AG04450 (cell line): ENCODE data around the gene ITGB5. TPM values are rescaled to one million over a fixed set of nuclear protein-coding genes. Genes with fewer than 3 reads are reported as not detected.

Experiments used
- CTCF ChIA-PET: fragments of 300-600, 350-600 bp; formaldehyde crosslinking; extraction: SDS; loops from one replicate; lab custom pipeline; 2022; ENCODE audit warnings: antibody characterized with exemption, inconsistent platforms; lab: Charles Lee
- POLR2A ChIA-PET: fragments of 350-600 bp; formaldehyde crosslinking; extraction: SDS; loops from one replicate; lab custom pipeline; 2021; ENCODE audit warnings: antibody characterized with exemption, inconsistent platforms; lab: Yijun Ruan, JAX
- DNase-seq: peaks from one replicate; pipeline ENCODE4 v3.0.0-alpha.2; 2011; ENCODE audit warnings: low read depth, low spot score
- H3K27ac ChIP-seq: one replicate; pipeline ENCODE4 v1.5.1; 2012; ENCODE audit warnings: low read depth, low read length, control low read depth
- H3K27me3 ChIP-seq: one replicate; pipeline ENCODE4 v1.6.0; 2012; ENCODE audit warnings: low read length; ENCODE audit not compliant: control insufficient read depth, insufficient read depth
- H3K4me3 ChIP-seq: 2 replicates; pipeline ENCODE4 v1.5.1; 2011; ENCODE audit warnings: mild to moderate bottlenecking, low read depth, low read length, control low read depth
- H3K9me3 ChIP-seq: 2 replicates; pipeline ENCODE4 v1.5.1; 2012; ENCODE audit warnings: low read length; ENCODE audit not compliant: control insufficient read depth, insufficient read depth
- CTCF ChIP-seq: IDR thresholded peaks from 2 replicates; pipeline ENCODE4 v1.5.1; 2011; ENCODE audit warnings: low read depth, low read length, control low read depth, inconsistent platforms
- polyA plus RNA-seq: library from polyadenylated mRNA; depleted of rRNA; stranded (reverse); fragments of >200 nt; gene quantifications from 2 replicates; pipeline ENCODE4 v1.2.3, GENCODE V29; 2011

The ITGB5 gene
- polyA plus RNA-seq, 1 experiment: 127 TPM

- no peak for TF ChIP-seq CTCF
- Histone ChIP-seq H3K27ac (no peak overlapping the region), H3K27me3 (no peaks in the 10 kb centered on the region), H3K4me3 (no peak overlapping the region), H3K9me3 (no peaks in the 10 kb centered on the region; the same call in 1 of the 2 replicates)
- no peak for DNase-seq
- CTCF ChIA-PET: no interaction called here
- POLR2A ChIA-PET: no interaction called here
These were observed 89.7 kb downstream of the ITGB5 start for GRCh38 chr3:124797426-124797945.

- DNase-seq: no peak
- no peak for TF ChIP-seq CTCF
- CTCF ChIA-PET: no interaction called here
- Histone ChIP-seq H3K9me3 (no peaks in the 10 kb centered on the region; the same call in 1 of the 2 replicates), H3K27me3 (no peaks in the 10 kb centered on the region), H3K4me3 (no peak overlapping the region), H3K27ac (no peak overlapping the region)
- POLR2A ChIA-PET: no interaction called here
These were observed 90.7 kb downstream of the ITGB5 start for GRCh38 chr3:124796477-124796876.

DNA sequence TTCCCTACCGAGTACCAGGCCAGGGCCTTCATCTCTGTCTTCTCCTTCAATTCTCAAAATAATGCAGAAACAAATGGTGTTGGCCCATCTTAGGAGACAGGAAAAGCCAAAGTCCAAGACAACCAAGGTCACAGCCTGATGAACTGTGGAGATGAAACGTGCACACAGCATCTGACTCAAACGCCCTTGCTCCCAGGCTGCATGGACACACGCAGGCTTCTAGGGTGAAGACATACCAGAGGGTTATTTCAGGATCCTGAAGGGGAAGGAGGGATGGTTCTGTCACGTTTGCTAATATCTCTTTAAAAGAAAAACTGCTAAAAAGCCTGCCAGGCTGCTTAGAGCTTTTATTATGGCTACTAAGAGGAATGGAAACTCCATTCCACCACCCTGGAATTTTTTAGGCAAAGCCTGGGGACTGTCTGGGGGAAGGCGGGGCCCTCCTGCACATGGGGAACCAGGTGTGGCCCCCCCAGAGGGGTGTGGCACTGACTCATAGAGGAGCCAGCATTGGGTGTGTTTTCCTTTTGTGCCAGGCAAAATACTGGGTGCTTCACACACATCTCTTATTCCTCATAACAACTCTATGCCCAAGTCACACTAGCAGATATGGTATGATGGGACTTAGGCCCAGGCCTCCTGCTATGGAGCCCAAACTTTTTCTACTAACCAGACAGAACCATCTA lies 94.0 kb downstream of the ITGB5 start:
- Histone ChIP-seq H3K9me3 (no peaks in the 10 kb centered on the region; the same call in 1 of the 2 replicates), H3K27ac (no peak overlapping the region), H3K27me3 (no peaks in the 10 kb centered on the region), H3K4me3 (no peak overlapping the region)
- ChIA-PET CTCF (interaction anchor here (2.8 kb wide), 1 partner anchor 108 kb away, joined by 16 read pairs; no protein-coding TSS in a partner anchor), POLR2A (no interaction called here)
- no peak for DNase-seq
- TF ChIP-seq CTCF: no peak

DNA sequence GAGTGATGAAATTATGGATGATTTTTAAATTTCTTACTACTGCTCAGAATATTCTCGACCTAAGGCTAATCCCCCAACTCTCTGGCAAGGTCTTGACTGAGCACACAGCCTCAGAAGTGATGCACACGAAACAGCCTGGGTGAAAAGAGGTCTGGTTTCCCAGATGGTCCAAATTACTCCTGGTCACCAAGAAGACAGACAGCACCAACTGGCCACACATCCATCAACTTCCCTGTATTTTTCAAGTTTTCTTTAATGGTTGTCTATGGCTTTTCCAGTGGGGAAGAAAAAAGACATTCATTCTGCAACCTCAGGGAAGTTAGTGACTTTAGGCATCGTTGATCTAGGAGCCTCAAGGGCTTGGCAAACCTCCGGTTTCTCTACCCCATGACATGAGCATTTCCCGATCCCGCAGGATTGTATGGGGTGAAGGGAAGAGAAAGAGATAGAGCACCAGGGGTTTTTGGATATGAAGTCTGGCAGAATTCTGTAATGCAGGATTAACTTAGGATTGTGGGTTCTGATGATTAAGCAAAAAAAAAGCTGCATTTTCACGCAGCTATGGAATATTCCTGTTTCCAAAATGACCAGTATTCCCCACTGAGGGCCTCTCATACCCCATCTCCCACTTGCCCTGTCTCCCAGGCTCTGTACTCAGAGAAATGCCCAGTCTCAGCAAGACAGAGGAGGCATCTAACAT lies 94.7 kb downstream of the ITGB5 start:
- CTCF ChIA-PET: interaction anchor here (2.8 kb wide), 1 partner anchor 109 kb away, joined by 16 read pairs; no protein-coding TSS in a partner anchor
- no peak for TF ChIP-seq CTCF
- POLR2A ChIA-PET: interaction anchor here (0.5 to 1.6 kb wide), 5 partner anchors 12 to 488 kb away, joined by 3 to 11 read pairs (median 7); no protein-coding TSS in a partner anchor
- no peaks in the 10 kb centered on the region; the same call in 1 of the 2 replicates for H3K9me3 ChIP-seq
- DNase-seq: no peak
- H3K27me3 ChIP-seq: no peaks in the 10 kb centered on the region
- H3K27ac ChIP-seq: peak overlapping the region; percentile 59
- no peak overlapping the region for H3K4me3 ChIP-seq
